UCSD-AML1 (cell line): Measurements from ENCODE around the gene PDCD5.
A peak's percentile ranks its signal among the peaks of the same experiment; 100 is the strongest.
"Not testable (repeated sequence)": the region's sequence is repeated elsewhere in the genome, so short reads cannot be mapped to it uniquely, and the experiment has no call there.

ENCODE experiments used
- DNase-seq: peaks from one replicate; lab custom pipeline; 2025; ENCODE audit not compliant: unreplicated experiment; lab: John Stamatoyannopoulos, UW

PDCD5 gene

DNA sequence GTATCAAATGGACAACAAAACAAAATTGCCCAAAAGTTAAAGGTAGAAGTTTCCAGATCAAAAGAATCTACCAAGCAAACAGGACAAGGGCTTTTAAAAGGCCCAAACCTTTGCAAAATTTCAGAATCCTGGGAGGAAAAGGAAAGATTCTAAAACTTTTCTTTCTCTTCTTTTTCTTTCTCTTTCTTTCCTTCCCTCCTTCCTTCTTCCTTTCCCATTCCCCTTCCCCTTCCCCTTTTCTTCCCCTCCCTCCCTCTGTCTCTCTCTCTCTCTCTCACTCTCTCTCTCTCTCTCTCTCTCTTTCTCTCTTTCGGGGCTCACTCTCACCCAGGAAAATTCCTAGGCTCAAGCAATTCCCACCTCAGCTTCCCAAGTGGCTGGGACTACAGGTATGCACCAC lies 4.2 kb upstream of the PDCD5 start:
- no peak for DNase-seq

DNA sequence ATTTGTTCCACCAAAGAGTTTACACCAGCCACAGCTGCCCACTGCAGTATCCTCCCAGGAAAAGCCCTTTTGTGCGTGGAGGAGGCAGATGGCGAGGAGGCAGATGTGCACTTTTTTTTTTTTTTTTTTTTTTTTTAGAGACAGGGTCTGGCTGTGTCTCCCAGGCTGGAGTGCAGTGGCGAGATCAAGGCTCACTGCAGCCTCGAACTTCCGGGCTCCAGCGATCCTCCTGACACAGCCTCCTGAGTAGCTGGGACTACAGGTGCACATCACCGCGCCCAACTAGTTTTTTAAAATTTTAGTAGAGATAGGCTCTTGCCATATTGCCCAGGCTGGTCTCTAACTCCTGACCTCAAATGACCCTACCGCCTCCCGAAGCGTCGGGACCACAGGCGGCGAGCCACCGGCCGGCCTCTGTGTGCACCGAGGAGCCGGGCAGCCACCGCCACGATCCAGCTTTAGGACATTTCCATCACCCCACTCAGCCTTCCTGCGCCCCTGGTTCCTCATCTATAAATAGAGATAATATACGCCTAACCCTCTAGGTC lies 563 bp upstream of the PDCD5 start:
- no peak for DNase-seq

GRCh38 chr19:32581705-32582179 lies 752 bp downstream of the PDCD5 start:
- DNase-seq, result peak; percentile 40

GRCh38 chr19:32587747-32588504 lies 6.9 kb downstream of the PDCD5 start:
- not testable (repeated sequence) for DNase-seq

DNA sequence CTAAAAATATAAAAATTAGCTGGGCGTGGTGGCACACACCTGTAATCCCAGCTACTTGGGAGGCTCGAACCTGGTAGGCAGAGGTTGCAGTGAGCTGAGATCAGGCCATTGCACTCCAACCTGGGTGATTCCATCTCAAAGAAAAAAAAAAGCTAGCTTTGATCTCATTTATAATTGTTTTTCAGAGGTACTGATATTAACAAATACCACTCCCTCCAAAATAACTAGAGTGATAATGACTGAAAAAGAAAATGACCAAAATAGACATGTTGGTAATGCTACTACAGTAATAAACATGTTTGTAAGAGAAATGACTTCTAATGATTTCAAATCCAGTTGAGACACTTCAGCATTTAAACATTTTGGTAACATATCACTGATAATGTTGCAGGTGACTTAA lies 13.0 kb downstream of the PDCD5 start:
- no peak for DNase-seq

DNA sequence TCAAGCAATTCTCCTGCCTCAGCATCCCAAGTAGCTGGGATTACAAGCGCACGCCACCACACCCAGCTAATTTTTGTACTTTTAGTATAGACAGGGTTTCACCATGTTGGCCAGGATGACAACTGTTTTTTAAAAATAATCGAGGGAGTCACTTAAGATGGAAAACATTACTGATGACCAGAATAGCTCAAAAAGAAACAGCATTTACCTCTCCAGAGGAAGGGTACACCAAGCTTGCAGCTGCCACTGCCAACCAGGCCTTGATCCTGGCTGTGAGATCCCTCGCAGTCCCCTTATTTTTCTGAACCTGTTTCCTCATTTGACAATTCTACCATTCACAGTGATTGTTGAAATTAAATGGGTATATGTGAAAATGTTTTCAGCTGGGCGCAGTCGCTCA lies 14.5 kb downstream of the PDCD5 start:
- DNase-seq, result no peak

DNA sequence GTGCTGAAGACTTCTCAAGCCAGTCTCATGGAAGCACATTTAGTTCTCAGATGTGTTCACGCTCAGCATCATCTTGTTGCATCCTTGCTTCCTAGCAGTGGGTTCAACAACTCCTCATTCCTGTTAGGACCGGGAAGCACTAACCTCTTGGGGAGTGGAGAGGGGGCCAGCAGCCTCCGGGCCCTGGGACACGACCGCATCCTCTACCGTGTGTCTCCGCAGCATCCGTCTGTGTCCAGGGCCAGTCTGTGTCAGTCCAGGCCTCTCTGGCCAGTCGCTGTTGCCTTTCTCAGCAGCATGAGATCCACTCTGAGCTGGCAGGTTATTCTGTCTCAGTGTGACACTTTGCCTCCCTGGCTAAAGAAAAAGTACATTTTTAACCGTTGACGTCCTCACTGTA lies 17.0 kb downstream of the PDCD5 start:
- no peak for DNase-seq

DNA sequence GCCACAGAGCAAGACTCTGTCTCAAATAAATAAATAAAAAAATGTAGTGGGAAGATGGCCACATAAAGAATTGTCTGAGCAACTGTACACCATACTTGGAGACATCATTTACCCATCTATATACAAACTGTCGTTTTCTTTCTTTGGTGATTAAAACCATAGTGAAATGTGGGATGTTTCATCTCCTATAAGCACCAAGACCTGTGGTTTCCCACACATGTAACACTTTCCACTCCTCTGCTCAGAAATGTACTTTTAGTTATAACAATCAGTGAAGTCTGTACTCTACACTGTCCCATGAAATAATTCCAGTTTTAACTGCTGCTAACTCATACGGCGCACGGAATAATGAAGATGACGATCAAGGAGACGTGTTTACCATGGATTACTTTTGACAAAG lies 18.3 kb downstream of the PDCD5 start:
- no peak for DNase-seq

- no peak for DNase-seq
Measured at GRCh38 chr19:32599736-32600157, 18.8 kb downstream of the PDCD5 start.

DNA sequence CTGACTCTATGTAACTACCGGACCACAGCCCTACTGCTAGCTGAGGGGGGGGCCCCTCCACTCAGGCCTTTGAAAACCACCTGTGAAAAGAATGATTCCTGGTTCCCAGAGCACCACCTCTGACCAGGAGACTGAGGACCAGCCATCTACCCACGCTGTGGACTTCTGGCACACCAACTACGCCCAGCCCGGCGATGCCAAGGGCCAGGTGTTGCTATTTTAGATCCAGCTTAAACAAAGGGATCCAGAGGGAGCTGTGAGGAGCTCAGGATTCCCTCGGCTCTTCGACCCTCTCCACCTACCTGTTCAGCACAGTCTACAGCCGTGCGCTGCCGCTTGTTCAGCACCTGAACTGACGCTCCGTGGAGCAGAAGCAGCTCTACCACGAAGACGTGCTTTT lies 23.0 kb downstream of the PDCD5 start:
- DNase-seq, result no peak

DNA sequence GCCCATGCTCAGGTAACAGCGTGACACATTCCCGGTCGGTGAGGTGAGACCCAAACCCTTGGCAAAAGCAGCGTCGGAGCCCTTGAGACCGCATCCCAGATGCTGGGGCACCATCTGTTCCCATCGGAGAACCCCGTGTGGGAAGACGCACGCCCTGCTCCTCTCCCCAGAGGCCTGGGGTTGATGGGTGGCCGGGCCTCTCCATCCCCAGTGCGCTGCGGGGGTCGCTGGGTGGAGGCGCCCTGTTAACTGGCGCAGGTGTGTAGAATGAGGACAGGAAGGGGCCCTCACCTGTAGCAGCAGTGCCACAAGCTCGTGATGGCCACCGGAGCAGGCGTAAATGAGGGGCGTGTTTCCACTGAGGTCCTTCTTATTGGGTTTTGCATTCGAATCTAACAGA lies 24.6 kb downstream of the PDCD5 start:
- DNase-seq, result no peak

DNA sequence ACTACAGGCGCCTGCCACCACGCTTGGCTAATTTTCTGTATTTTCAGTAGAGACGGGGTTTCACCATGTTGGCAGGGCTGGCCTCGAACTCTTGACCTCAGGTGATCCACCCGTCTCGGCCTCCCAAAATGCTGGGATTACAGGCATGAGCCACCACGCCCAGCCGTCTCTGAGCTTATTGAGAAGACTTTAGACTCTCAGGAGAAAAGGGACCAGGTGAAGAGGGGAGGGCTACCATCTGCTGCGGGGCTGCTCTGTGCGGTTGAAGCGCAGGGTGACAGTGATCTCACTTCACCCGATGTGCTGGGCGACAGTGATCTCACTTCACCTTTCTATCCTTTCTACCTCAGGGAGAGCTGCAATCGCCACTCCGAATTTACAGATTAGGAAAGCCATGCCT lies 25.3 kb downstream of the PDCD5 start:
- DNase-seq, result no peak

GRCh38 chr19:32607479-32607878 lies 26.5 kb downstream of the PDCD5 start:
- no peak for DNase-seq

DNA sequence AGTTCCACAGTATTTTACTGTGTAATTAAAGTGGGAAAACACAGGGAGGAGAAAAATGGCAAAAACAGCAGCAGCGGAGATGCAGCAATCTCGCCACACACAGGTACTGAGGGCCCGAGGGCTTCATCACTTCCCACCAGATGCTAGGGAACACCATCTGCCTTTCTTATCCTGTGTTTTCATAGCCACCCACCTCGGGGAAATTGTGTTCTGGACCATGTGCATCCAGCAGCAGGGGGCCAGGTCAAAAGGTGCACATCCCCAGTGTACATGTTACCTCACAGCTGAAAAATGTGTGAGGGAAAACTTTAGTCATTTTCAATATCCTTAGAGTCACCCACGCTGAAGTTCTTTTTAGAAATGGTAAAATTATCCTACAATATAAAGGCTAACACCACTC lies 30.2 kb downstream of the PDCD5 start:
- no peak for DNase-seq

DNA sequence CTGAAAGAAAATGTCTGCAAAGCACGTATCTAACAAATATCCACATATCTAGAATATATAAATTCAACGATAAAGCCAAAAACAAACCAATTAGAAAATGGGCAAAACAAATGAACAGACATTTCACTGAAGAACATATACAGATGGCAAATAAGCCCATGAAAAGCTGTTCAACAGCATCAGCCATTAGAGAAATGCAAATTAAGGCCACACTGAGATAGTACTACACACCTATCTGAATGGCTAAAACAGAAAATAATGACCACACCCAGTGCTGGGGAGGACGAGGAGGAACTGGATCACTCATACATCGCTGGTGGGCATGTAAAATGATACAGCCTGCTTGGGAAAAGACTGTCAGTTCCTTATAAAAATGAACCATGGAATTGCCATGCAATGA lies 32.0 kb downstream of the PDCD5 start:
- DNase-seq, result no peak

DNA sequence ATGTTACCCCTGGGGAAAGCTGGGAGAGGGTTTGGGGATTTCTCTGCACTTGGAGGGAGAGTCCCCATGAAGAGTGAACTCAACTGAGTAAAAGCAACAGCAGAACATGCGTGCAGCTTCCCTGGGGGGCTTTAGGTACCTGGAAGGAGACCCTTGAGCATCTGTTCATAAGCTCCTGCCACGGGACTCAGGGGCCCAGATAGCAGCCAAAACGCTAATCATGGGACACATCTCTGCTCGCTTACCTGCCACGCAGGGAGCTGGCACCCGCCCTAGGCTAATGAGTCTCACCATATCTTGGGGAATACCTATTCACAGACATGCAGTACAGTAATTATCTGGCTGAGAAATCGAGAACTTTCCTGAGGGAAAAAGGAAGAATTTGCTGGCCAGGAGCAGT lies 33.9 kb downstream of the PDCD5 start:
- no peak for DNase-seq

GRCh38 chr19:32615569-32615968 lies 34.6 kb downstream of the PDCD5 start:
- DNase-seq, result no peak

GRCh38 chr19:32619051-32619685 lies 38.2 kb downstream of the PDCD5 start:
- DNase-seq, result no peak

DNA sequence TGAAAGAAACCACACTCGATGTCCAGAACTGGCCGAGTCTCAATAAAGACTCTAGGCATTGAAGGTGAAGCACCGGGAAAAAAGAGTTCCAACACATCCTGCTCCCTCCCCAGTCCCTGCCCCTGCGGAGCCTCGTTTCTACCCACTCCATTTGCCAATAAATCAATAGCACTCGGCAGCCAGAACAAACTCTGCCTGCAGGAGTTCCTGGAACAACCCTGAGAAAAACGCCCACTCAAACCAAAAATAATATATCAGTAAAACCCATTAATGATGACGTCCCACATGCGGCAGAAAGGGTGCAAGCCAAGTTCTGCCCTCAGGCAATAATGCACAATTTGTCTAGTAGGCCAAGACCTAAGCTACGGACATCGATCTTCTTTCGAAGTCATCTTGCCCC lies 41.0 kb downstream of the PDCD5 start:
- no peak for DNase-seq

- no peak for DNase-seq
Measured at GRCh38 chr19:32624410-32624809, 43.4 kb downstream of the PDCD5 start.

DNA sequence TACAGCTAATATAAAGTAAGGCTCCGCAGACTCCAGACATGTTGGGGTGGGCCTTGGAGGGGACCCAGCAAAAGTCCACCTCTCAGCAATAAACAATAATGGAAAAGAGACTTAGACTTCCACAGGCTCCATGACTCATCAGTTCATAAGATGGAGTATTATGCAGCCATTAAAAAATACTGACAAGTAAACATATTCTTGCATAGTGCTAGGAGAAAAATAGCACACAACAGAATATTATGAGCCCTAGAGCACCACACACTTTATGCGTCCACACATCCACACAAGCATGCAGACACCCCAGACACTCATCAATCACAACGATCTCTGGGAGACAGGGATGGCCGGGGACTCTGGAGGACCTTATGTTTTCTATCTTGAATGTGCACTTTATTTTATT lies 46.0 kb downstream of the PDCD5 start:
- no peak for DNase-seq

DNA sequence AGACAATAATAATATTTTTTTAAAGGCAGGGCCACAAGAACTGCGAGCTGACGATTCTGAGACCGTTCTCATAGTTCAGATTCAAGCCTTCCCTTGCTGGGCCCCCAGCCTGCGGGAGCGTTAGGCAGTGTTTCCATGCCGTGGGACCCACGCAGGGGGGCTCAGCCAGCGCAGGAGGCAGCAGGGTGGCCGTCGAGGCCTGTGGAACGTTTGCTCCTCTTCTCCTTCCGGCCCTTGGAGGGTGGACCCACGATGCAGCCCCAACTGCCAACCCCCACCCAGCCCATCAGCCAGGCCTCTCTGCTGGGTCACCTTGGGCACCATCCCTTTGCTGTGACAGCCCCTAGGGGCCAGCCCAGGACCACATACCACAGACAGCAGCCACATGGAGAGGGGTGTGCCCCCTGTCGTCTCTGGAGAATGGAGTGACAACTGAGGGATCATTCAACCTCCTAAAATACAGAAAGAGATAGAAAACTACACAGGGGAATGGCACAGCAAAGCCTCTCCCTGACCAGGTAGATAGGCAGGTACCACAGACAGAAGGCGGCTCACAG lies 46.8 kb downstream of the PDCD5 start:
- no peak for DNase-seq
